Keratinocyte (primary cell): ENCODE results near the gene RNF130. TPM values are rescaled to one million over a fixed set of nuclear protein-coding genes. Genes with fewer than 3 reads are reported as not detected.

ENCODE experiments used
- DNase-seq: peaks from one replicate; pipeline ENCODE4 v3.0.0-alpha.2; 2011; ENCODE audit warnings: low read depth, missing footprints, low spot score
- FAIRE-seq: peaks from 2 replicates; lab custom pipeline; 2011; peaks lifted over from hg19 to GRCh38; lab: Jason Lieb, UNC
- H2AFZ ChIP-seq: 2 replicates; pipeline ENCODE4 v1.6.0; 2012; ENCODE audit warnings: low read length, control low read depth, inconsistent platforms; ENCODE audit not compliant: control insufficient read depth
- H3K27ac ChIP-seq: 2 replicates; pipeline ENCODE4 v1.5.1; 2011; ENCODE audit warnings: low read length; ENCODE audit not compliant: control insufficient read depth, insufficient read depth
- H3K27me3 ChIP-seq: 3 replicates; pipeline ENCODE4 v1.6.0; 2011; ENCODE audit warnings: low read length; ENCODE audit not compliant: control insufficient read depth, insufficient read depth; ENCODE audit errors: extremely low read depth
- H3K36me3 ChIP-seq, 2 experiments: 2 replicates in 1 of 2; 3 replicates in 1 of 2; pipeline ENCODE4 v1.5.1; 2011; ENCODE audit warnings: low read length in 2 of 2, mild to moderate bottlenecking in 1 of 2; ENCODE audit not compliant: control insufficient read depth in 2 of 2, insufficient read depth in 2 of 2; ENCODE audit errors: extremely low read depth in 1 of 2
- H3K4me1 ChIP-seq: 3 replicates; pipeline ENCODE4 v1.5.1; 2011; ENCODE audit warnings: low read length; ENCODE audit not compliant: control insufficient read depth, insufficient read depth; ENCODE audit errors: extremely low read depth
- H3K4me2 ChIP-seq: 3 replicates; pipeline ENCODE4 v1.6.0; 2011; ENCODE audit warnings: low read depth, low read length; ENCODE audit not compliant: control insufficient read depth, insufficient read depth; ENCODE audit errors: extremely low read depth
- H3K4me3 ChIP-seq, 3 experiments: fragments of 200-600 bp in 1 of 3; sonication (generic) in 1 of 3; 2 replicates in 2 of 3; 3 replicates in 1 of 3; pipeline ENCODE4 v1.5.1; 2011 to 2016; ENCODE audit warnings: low read length in 3 of 3, mild to moderate bottlenecking in 3 of 3, control low read depth in 2 of 3, inconsistent platforms in 1 of 3, low read depth in 1 of 3, mixed read lengths in 1 of 3, mixed run types in 1 of 3, moderate library complexity in 1 of 3; ENCODE audit not compliant: control insufficient read depth in 2 of 3, insufficient read depth in 2 of 3; ENCODE audit errors: extremely low read depth in 1 of 3
- H3K79me2 ChIP-seq: 2 replicates; pipeline ENCODE4 v1.6.0; 2012; ENCODE audit warnings: low read length; ENCODE audit not compliant: control insufficient read depth, insufficient read depth
- H3K9ac ChIP-seq: 3 replicates; pipeline ENCODE4 v1.6.0; 2011; ENCODE audit warnings: low read length; ENCODE audit not compliant: control insufficient read depth, insufficient read depth; ENCODE audit errors: extremely low read depth
- H3K9me1 ChIP-seq: 3 replicates; pipeline ENCODE4 v1.6.0; 2011; ENCODE audit warnings: low read length; ENCODE audit not compliant: control insufficient read depth, insufficient read depth; ENCODE audit errors: extremely low read depth
- H3K9me3 ChIP-seq: 2 replicates; pipeline ENCODE4 v1.5.1; 2012; ENCODE audit warnings: low read depth, low read length; ENCODE audit not compliant: control insufficient read depth
- H4K20me1 ChIP-seq: 3 replicates; pipeline ENCODE4 v1.6.0; 2011; ENCODE audit warnings: low read length; ENCODE audit not compliant: control insufficient read depth, insufficient read depth; ENCODE audit errors: extremely low read depth
- CTCF ChIP-seq, 3 experiments: IDR thresholded peaks in 1 of 3; conservative IDR thresholded peaks in 1 of 3; optimal IDR thresholded peaks in 1 of 3; 2 replicates in 2 of 3; 3 replicates in 1 of 3; pipeline versions ENCODE3 to v1.5.1; 2011; ENCODE audit warnings: low read length in 3 of 3, mild to moderate bottlenecking in 3 of 3, moderate library complexity in 2 of 3, control low read depth in 1 of 3, inconsistent platforms in 1 of 3; ENCODE audit not compliant: insufficient read depth in 2 of 3; ENCODE audit errors: extremely low read depth in 1 of 3
- EZH2 ChIP-seq: IDR thresholded peaks from one replicate; pipeline ENCODE4 v1.6.1; 2012; ENCODE audit warnings: inconsistent platforms, mild to moderate bottlenecking, low read length, moderate library complexity
- dilution Hi-C: fragments of 300-500 bp; cut with MboI; formaldehyde crosslinking; loops from one replicate; pipeline ENCODE4 v1.7.0; 2020; ENCODE audit warnings: low sequenced_read_pairs; ENCODE audit not compliant: extremely low pct_ligation_motif_present
- polyA plus RNA-seq, 5 experiments: library from polyadenylated mRNA; depleted of rRNA in 3 of 5; stranded (reverse) in 3 of 5; stranded (forward) in 1 of 5; unstranded in 1 of 5; fragments of >200 nt; gene quantifications; 1 replicate in 1 of 5; 2 replicates in 3 of 5; 3 replicates in 1 of 5; pipeline versions ENCODE4 v1.2.1 to v1.2.3, GENCODE V29; 2011 to 2012; ENCODE audit warnings: missing spikeins in 2 of 5, low read depth in 1 of 5, low replicate concordance in 1 of 5

Gene RNF130
- polyA plus RNA-seq, 1 donor (not counting 4 experiments of a cell fraction or from before 2014, with no cell fraction given) = 20.0 TPM

GRCh38 chr5:179964015-179964414, 107.5 kb downstream of the RNF130 start:
- H3K27me3 ChIP-seq = no peaks in the 10 kb centered on the region
- no peaks in the 10 kb centered on the region for H3K79me2 ChIP-seq
- no peak overlapping the region for H3K4me2 ChIP-seq
- H3K4me1 ChIP-seq = no peaks in the 10 kb centered on the region
- H3K9me3 ChIP-seq = no peaks in the 10 kb centered on the region
- no peaks in the 10 kb centered on the region for H3K9me1 ChIP-seq
- no peak overlapping the region for H2AFZ ChIP-seq
- TF ChIP-seq EZH2 (no peak), CTCF (optimal IDR thresholded peaks at IDR 0.05 in 1 of 3, IDR thresholded peaks at IDR 0.05 in 1 of 3, conservative IDR thresholded peaks at IDR 0.05 in 1 of 3; ENCODE audit: extremely low read depth in 1 of 3, insufficient read depth in 2 of 3, low read length in 3 of 3) (no peak)
- no peak for DNase-seq
- FAIRE-seq = no peak
- no peaks in the 10 kb centered on the region for H4K20me1 ChIP-seq
- H3K9ac ChIP-seq = no peak overlapping the region
- dilution Hi-C loops = no loop called here
- H3K36me3 ChIP-seq = no peaks in the 10 kb centered on the region
- H3K4me3 ChIP-seq = no peak overlapping the region
- no peak overlapping the region for H3K27ac ChIP-seq

GRCh38 chr5:179963375-179963774, 108.2 kb downstream of the RNF130 start:
- Histone ChIP-seq H4K20me1 (no peaks in the 10 kb centered on the region), H3K36me3 (no peaks in the 10 kb centered on the region), H3K4me3 (no peak overlapping the region), H3K9me1 (no peaks in the 10 kb centered on the region), H2AFZ (no peak overlapping the region), H3K27ac (no peak overlapping the region), H3K27me3 (no peaks in the 10 kb centered on the region), H3K4me1 (no peaks in the 10 kb centered on the region), H3K9ac (no peak overlapping the region), H3K9me3 (no peaks in the 10 kb centered on the region), H3K79me2 (no peaks in the 10 kb centered on the region), H3K4me2 (no peak overlapping the region)
- dilution Hi-C loops = no loop called here
- FAIRE-seq = no peak
- TF ChIP-seq EZH2 (no peak), CTCF (optimal IDR thresholded peaks at IDR 0.05 in 1 of 3, IDR thresholded peaks at IDR 0.05 in 1 of 3, conservative IDR thresholded peaks at IDR 0.05 in 1 of 3; ENCODE audit: extremely low read depth in 1 of 3, insufficient read depth in 2 of 3, low read length in 3 of 3) (no peak)
- DNase-seq = no peak
